Chondrocyte (in vitro differentiated cells): ENCODE measurements around the gene ACAD11. TPM values are rescaled to one million over a fixed set of nuclear protein-coding genes. Genes with fewer than 3 reads are reported as not detected.
"Not testable (repeated sequence)": the region's sequence is repeated elsewhere in the genome, so short reads cannot be mapped to it uniquely, and the experiment has no call there.

Source experiments
- DNase-seq: peaks from one replicate; pipeline ENCODE4 v3.0.0; 2021; ENCODE audit warnings: mixed read lengths, low spot score
- H3K27ac Mint-ChIP-seq: one replicate; pipeline ENCODE4 v1.8.0; 2021; ENCODE audit warnings: mild to moderate bottlenecking, moderate library complexity, mixed read lengths; ENCODE audit not compliant: unreplicated experiment
- H3K27me3 Mint-ChIP-seq: 2 replicates; pipeline ENCODE4 v1.8.0; 2021; ENCODE audit warnings: low read depth, mixed read lengths
- H3K36me3 Mint-ChIP-seq: 2 replicates; pipeline ENCODE4 v1.8.0; 2021; ENCODE audit warnings: low read depth, mixed read lengths
- H3K4me1 Mint-ChIP-seq: 2 replicates; pipeline ENCODE4 v1.8.0; 2021; ENCODE audit warnings: low read depth, mild to moderate bottlenecking, mixed read lengths
- H3K4me3 Mint-ChIP-seq: one replicate; pipeline ENCODE4 v1.8.0; 2021; ENCODE audit warnings: mild to moderate bottlenecking, moderate library complexity, mixed read lengths; ENCODE audit not compliant: unreplicated experiment
- H3K9me3 Mint-ChIP-seq: 2 replicates; pipeline ENCODE4 v1.8.0; 2021; ENCODE audit warnings: low read depth, mixed read lengths
- CTCF ChIP-seq: fragments of 200-600 bp; sonication (generic); IDR thresholded peaks from 2 replicates; pipeline ENCODE4 v1.5.0; 2021; ENCODE audit warnings: antibody characterized with exemption, mild to moderate bottlenecking, moderate library complexity
- total RNA-seq: library from RNA; stranded (reverse); gene quantifications from 3 replicates; pipeline ENCODE4 v1.2.1, GENCODE V29; 2021

ACAD11 gene
- total RNA-seq, 1 donor from 2014 or later = 16.8 TPM

- no peaks in the 10 kb centered on the region for H3K27me3 Mint-ChIP-seq
- DNase-seq = no peak
- peaks cover 7% of the 10 kb centered on the region for H3K4me1 Mint-ChIP-seq
- no peak for TF ChIP-seq CTCF
- no peak overlapping the region for H3K4me3 Mint-ChIP-seq
- peaks cover 13% of the 10 kb centered on the region for H3K36me3 Mint-ChIP-seq
- H3K27ac Mint-ChIP-seq = no peak overlapping the region
- no peaks in the 10 kb centered on the region for H3K9me3 Mint-ChIP-seq
Observed at GRCh38 chr3:132556508-132557159, 103.0 kb downstream of the ACAD11 start.

DNA sequence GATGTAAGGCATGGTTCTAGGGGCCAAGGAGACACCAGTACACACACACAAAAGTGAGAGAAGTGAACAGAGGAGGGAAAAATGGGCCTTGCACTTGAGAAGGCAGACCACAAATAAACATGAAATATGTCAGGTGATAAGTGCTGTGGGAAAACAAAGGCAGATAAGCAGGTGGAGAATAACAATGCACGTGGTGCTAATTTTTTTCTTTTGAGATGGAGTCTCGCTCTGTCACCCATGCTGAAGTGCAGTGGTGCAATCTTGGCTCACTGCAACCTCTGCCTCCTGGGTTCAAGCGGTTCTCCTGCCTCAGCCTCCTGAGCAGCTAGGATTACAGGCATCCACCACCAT lies 103.6 kb downstream of the ACAD11 start:
- not testable (repeated sequence) for H3K27ac Mint-ChIP-seq, H3K27me3 Mint-ChIP-seq, H3K4me3 Mint-ChIP-seq, H3K9me3 Mint-ChIP-seq, DNase-seq, H3K4me1 Mint-ChIP-seq
- H3K36me3 Mint-ChIP-seq = peaks cover 13% of the 10 kb centered on the region

DNA sequence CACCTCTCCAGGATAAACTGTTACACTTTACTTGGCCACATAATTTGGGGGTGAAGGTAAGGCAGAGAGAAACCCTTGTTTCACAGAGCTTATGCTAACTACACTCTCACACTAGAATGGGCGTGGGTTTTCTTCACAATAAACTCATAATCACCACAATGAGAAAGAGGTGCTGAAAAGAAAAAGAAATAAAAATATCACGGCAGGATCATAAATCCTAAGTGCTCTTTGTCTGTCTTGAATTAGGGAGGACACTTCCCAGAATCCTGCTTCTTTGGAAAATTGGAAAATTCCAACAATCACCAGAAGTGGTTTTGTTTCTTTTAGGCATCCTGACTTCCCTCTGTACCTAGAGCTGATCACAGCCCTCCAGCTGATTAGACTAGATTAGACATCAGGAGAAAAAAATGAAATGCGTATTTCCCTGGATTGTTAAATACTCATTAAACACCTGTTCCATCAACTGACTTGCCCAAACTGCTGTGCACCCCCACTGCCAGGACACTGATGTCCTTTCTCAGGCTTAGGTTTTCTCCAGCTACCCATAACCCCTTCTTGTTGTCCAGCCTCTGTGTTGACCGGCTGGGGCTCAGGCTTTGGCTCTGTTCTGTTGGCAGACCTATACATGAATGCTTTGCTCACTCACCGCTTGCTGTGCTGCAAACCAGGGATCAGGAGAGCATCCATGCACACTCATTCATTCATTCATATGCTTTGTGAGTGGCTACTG lies 104.1 kb downstream of the ACAD11 start:
- Mint-ChIP-seq H3K27ac (no peak overlapping the region), H3K4me3 (no peak overlapping the region), H3K27me3 (no peaks in the 10 kb centered on the region), H3K9me3 (no peaks in the 10 kb centered on the region), H3K4me1 (peaks cover 14% of the 10 kb centered on the region), H3K36me3 (peaks cover 11% of the 10 kb centered on the region)
- no peak for TF ChIP-seq CTCF
- DNase-seq = no peak

DNA sequence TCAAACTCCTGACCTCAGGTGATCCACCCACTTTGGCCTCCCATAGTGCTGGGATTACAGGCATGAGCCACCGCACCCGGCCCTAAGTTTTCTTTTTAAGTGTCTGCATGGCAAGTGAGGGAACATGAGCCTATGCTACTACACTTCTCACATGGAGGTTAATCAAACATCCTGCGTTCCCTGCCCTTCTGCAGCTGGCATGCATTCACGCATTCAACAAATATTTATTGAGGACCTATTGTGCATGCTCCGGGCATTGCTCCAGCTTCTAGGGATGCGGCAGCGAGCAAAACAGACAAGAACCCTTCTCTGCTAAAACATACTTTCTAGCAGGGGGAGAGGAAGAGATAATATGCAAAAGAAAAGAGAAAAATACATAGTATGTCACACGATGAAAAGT lies 105.2 kb downstream of the ACAD11 start:
- Mint-ChIP-seq H3K9me3 (no peaks in the 10 kb centered on the region), H3K27ac (peak overlapping the region; percentile 4), H3K36me3 (peaks cover 11% of the 10 kb centered on the region), H3K27me3 (no peaks in the 10 kb centered on the region), H3K4me3 (no peak overlapping the region), H3K4me1 (peaks cover 24% of the 10 kb centered on the region)
- no peak for DNase-seq
- no peak for TF ChIP-seq CTCF

- Mint-ChIP-seq H3K4me1 (peaks cover 24% of the 10 kb centered on the region), H3K4me3 (no peak overlapping the region), H3K27ac (no peak overlapping the region), H3K36me3 (peaks cover 10% of the 10 kb centered on the region), H3K9me3 (no peaks in the 10 kb centered on the region), H3K27me3 (no peaks in the 10 kb centered on the region)
- no peak for TF ChIP-seq CTCF
- no peak for DNase-seq
Observed at GRCh38 chr3:132553826-132554225, 105.8 kb downstream of the ACAD11 start.
